ENCODE results near the gene CREB3L1.
A peak's percentile ranks its signal among the peaks of the same experiment; 100 is the strongest.

Gene CREB3L1

GRCh38 chr11:46273511-46274205, 3.8 kb upstream of the CREB3L1 start:
- TF ChIP-seq, protein P1, sequence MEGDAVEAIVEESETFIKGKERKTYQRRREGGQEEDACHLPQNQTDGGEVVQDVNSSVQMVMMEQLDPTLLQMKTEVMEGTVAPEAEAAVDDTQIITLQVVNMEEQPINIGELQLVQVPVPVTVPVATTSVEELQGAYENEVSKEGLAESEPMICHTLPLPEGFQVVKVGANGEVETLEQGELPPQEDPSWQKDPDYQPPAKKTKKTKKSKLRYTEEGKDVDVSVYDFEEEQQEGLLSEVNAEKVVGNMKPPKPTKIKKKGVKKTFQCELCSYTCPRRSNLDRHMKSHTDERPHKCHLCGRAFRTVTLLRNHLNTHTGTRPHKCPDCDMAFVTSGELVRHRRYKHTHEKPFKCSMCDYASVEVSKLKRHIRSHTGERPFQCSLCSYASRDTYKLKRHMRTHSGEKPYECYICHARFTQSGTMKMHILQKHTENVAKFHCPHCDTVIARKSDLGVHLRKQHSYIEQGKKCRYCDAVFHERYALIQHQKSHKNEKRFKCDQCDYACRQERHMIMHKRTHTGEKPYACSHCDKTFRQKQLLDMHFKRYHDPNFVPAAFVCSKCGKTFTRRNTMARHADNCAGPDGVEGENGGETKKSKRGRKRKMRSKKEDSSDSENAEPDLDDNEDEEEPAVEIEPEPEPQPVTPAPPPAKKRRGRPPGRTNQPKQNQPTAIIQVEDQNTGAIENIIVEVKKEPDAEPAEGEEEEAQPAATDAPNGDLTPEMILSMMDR (IDR thresholded peaks at IDR 0.05; ENCODE audit: low read depth, low read length, missing control alignments), result no peak
- no peak overlapping the region for H3K4me3 ChIP-seq (ENCODE audit: low read depth, low read length)
- no peak for DNase-seq (ENCODE audit: low read depth)

DNA sequence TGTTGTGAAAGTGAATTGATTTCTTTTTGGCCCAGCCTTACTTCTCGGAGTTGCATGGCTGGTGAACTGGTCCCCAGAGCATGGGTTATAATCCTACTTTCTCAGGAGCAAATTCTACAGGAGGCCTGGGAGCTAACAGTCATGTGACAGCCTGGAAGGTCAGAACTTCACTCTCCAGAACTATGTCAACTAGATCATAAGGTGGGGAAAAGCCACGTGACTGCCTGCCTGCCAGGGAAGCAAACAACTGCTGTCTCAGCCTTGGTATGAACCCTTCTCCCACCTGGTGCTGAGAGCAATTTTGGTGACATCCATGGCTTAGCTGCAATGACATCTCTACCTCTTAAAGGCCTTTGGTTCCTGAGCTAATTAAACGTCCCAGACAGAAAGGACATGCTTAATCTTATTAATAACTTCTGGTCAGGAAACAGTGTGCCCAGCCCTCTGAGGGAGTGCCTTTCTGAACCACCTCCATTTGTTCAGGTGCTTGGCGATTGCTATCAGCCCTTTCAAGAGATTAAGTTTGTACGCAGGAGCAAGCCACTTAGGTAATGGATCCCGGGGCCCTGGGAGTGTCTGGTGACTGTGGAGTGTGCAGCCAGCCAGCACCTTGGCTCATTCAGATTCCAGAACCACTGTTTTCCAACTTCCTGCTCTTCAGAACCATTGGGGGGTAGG, 1.4 kb upstream of the CREB3L1 start:
- TF ChIP-seq, protein P1 (IDR thresholded peaks at IDR 0.05; ENCODE audit: low read depth, low read length, missing control alignments), result no peak
- no peak for DNase-seq (ENCODE audit: low read depth)
- H3K4me3 ChIP-seq (ENCODE audit: low read depth, low read length), result no peak overlapping the region

DNA sequence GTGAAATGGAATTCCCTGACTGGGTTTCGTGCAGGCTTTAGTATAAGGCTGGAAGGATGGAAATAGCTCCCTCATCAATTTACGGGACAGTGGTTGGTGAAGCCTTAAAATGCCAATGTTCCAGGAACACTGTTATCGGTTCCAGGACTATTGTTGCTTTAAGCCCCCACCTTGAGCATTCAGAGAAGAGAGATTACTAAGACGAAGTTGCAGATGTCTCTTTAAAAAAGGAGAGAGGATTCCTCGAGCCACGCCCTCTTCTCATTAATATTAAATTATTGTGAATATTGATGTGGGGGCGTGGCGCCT, 195 bp upstream of the CREB3L1 start:
- H3K4me3 ChIP-seq (ENCODE audit: low read depth, low read length), result peak overlapping the region; percentile 54; the same call in 1 of the 2 replicates
- TF ChIP-seq, protein P1 (IDR thresholded peaks at IDR 0.05; ENCODE audit: low read depth, low read length, missing control alignments), result no peak
- DNase-seq (ENCODE audit: low read depth), result no peak

DNA sequence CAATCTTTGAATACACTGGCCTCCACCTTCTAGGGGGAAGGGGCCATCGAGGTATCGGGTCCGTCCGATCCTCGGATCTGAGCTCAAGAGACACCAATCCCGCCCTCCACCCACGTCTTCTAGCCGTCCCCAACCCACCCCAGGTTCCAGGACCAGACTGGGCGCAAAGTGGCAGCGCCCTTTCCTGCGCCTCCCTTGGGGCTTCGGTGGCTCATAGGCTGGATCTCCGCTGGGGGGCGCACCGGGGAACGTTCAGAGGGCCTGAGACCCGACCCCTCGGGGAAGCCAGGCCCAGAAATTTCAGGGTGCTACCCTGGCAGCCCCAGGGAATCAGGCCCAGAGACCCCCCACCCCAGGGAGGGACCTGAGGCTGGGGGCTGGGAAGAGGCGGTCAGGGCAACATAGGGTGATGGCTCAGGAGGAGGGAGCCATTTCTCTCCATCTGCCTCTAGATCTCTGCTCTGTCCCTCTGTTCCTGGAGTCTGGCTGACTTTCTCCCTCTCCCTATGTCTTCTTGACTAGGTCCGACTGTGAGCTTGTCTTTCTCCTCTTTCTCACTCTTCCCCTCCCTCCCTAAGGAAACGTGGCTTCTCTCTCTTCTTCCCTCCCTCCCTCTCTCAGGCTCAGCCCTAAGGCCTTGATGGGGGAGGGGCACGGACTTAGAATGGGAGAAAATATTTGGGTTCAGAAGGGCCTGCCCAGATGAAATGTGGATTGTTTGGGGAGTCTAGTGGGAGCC, 1.1 kb downstream of the CREB3L1 start:
- TF ChIP-seq, protein P1 (IDR thresholded peaks at IDR 0.05; ENCODE audit: low read depth, low read length, missing control alignments), result peak; percentile 59
- DNase-seq (ENCODE audit: low read depth), result no peak
- H3K4me3 ChIP-seq (ENCODE audit: low read depth, low read length), result peak overlapping the region; percentile 54

GRCh38 chr11:46279126-46280099, 2.0 kb downstream of the CREB3L1 start:
- no peak for DNase-seq (ENCODE audit: low read depth)
- TF ChIP-seq, protein P1 (IDR thresholded peaks at IDR 0.05; ENCODE audit: low read depth, low read length, missing control alignments), result no peak
- H3K4me3 ChIP-seq (ENCODE audit: low read depth, low read length), result peak overlapping the region; percentile 54; the same call in 1 of the 2 replicates

- TF ChIP-seq, protein P1 (IDR thresholded peaks at IDR 0.05; ENCODE audit: low read depth, low read length, missing control alignments), result no peak
- DNase-seq (ENCODE audit: low read depth), result no peak
- H3K4me3 ChIP-seq (ENCODE audit: low read depth, low read length), result no peak overlapping the region
Measured at GRCh38 chr11:46280706-46281105, 3.2 kb downstream of the CREB3L1 start.
